Measurements from ENCODE around the gene SMYD3. TPM values are rescaled to one million over a fixed set of nuclear protein-coding genes. Genes with fewer than 3 reads are reported as not detected.

Gene SMYD3
- total RNA-seq, 2 experiments from 2014 or later = 22.6 to 24.6 TPM

- intact Hi-C loops (cut with micrococcal nuclease) = no loop called here
- TF ChIP-seq, protein P1, sequence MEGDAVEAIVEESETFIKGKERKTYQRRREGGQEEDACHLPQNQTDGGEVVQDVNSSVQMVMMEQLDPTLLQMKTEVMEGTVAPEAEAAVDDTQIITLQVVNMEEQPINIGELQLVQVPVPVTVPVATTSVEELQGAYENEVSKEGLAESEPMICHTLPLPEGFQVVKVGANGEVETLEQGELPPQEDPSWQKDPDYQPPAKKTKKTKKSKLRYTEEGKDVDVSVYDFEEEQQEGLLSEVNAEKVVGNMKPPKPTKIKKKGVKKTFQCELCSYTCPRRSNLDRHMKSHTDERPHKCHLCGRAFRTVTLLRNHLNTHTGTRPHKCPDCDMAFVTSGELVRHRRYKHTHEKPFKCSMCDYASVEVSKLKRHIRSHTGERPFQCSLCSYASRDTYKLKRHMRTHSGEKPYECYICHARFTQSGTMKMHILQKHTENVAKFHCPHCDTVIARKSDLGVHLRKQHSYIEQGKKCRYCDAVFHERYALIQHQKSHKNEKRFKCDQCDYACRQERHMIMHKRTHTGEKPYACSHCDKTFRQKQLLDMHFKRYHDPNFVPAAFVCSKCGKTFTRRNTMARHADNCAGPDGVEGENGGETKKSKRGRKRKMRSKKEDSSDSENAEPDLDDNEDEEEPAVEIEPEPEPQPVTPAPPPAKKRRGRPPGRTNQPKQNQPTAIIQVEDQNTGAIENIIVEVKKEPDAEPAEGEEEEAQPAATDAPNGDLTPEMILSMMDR (IDR thresholded peaks at IDR 0.05) = no peak
- Mint-ChIP-seq H3K4me1 (ENCODE audit: low read depth) (peaks cover under 1% of the 10 kb centered on the region), H3K36me3 (ENCODE audit: low read depth) (peaks cover 9% of the 10 kb centered on the region), H3K9me3 (peaks cover 2% of the 10 kb centered on the region), H3K27me3 (no peaks in the 10 kb centered on the region), H3K27ac (no peak overlapping the region), H3K4me3 (no peak overlapping the region)
- no peak for ATAC-seq
- no peak for DNase-seq
- ChIA-PET CTCF (no interaction called here), POLR2A (no interaction called here)
Measured at GRCh38 chr1:246147524-246148461, 359.3 kb downstream of the SMYD3 start.

GRCh38 chr1:246146804-246147523, 360.1 kb downstream of the SMYD3 start:
- POLR2A ChIA-PET = no interaction called here
- TF ChIP-seq, protein P1 (IDR thresholded peaks at IDR 0.05) = no peak
- H3K36me3 Mint-ChIP-seq (ENCODE audit: low read depth) = peaks cover 9% of the 10 kb centered on the region
- no peak overlapping the region for H3K4me3 Mint-ChIP-seq
- H3K9me3 Mint-ChIP-seq = peaks cover 2% of the 10 kb centered on the region
- DNase-seq (no peak), ATAC-seq (no peak)
- CTCF ChIA-PET = no interaction called here
- H3K4me1 Mint-ChIP-seq (ENCODE audit: low read depth) = peaks cover 2% of the 10 kb centered on the region
- H3K27ac Mint-ChIP-seq = no peak overlapping the region
- intact Hi-C loops (cut with micrococcal nuclease) = no loop called here
- no peaks in the 10 kb centered on the region for H3K27me3 Mint-ChIP-seq

GRCh38 chr1:246145900-246146299, 361.2 kb downstream of the SMYD3 start:
- H3K4me1 Mint-ChIP-seq (ENCODE audit: low read depth) = peaks cover 2% of the 10 kb centered on the region
- DNase-seq = no peak
- no peak overlapping the region for H3K27ac Mint-ChIP-seq
- no peaks in the 10 kb centered on the region for H3K27me3 Mint-ChIP-seq
- TF ChIP-seq, protein P1 (IDR thresholded peaks at IDR 0.05) = no peak
- ChIA-PET CTCF (no interaction called here), POLR2A (no interaction called here)
- no peak overlapping the region for H3K4me3 Mint-ChIP-seq
- intact Hi-C loops (cut with micrococcal nuclease) = no loop called here
- ATAC-seq = no peak
- H3K9me3 Mint-ChIP-seq = peaks cover 2% of the 10 kb centered on the region
- H3K36me3 Mint-ChIP-seq (ENCODE audit: low read depth) = peaks cover 11% of the 10 kb centered on the region

DNA sequence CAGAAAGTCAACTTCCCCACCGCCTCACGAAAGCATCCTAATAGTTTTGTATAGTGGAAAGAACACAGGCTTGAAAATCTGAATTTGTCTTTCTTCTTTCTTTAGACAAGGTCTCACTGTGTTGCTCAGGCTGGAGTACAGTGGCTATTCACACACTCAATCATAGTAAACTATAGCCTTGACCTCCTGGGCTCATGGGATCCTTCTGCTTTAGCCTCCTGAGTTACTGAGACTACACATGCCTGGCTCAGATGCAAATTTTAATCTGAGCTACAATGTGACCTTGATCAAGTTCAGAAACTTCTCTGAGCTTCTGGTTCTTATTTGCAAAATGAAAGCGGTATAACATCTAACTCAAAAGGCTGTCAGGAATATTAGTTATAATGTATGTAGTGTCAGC, 362.1 kb downstream of the SMYD3 start:
- Mint-ChIP-seq H3K27me3 (no peaks in the 10 kb centered on the region), H3K4me1 (ENCODE audit: low read depth) (peaks cover 6% of the 10 kb centered on the region), H3K9me3 (peaks cover 2% of the 10 kb centered on the region), H3K36me3 (ENCODE audit: low read depth) (peaks cover 11% of the 10 kb centered on the region), H3K27ac (no peak overlapping the region), H3K4me3 (no peak overlapping the region)
- intact Hi-C loops (cut with micrococcal nuclease) = no loop called here
- DNase-seq (no peak), ATAC-seq (no peak)
- CTCF ChIA-PET = no interaction called here
- TF ChIP-seq, protein P1 (IDR thresholded peaks at IDR 0.05) = no peak
- POLR2A ChIA-PET = interaction anchor here (0.9 kb wide), 1 partner anchor 976 kb away, joined by 3 read pairs; no protein-coding TSS in a partner anchor
